Caco-2 (cell line): Measurements from ENCODE around the gene SHFL. TPM values are rescaled to one million over a fixed set of nuclear protein-coding genes. Genes with fewer than 3 reads are reported as not detected.
A peak's percentile ranks its signal among the peaks of the same experiment; 100 is the strongest.

Source experiments
- BruUV-seq: library from RNA; stranded (reverse); fragments of 400-500 nt; replicated peaks from 2 replicates; lab custom pipeline; 2021; lab: Mats Ljungman, UMichigan
- CTCF ChIA-PET: fragments of 300-600 bp; sonication (Branson Sonifier 250); formaldehyde crosslinking; loops from one replicate; lab custom pipeline; 2022; ENCODE audit warnings: antibody characterized with exemption; lab: Charles Lee
- POLR2A ChIA-PET: fragments of 300-600 bp; sonication (Branson Sonifier 250); formaldehyde crosslinking; loops from one replicate; lab custom pipeline; 2022; ENCODE audit warnings: antibody characterized with exemption; lab: Charles Lee
- DNase-seq, 2 experiments: peaks; one replicate each; pipeline versions ENCODE4 v3.0.0 to v3.0.0-alpha.2; 2020 to 2022
- H3K27me3 ChIP-seq: replicated peaks from 2 replicates; pipeline ENCODE4 v1.6.0; 2011; ENCODE audit warnings: low read length; ENCODE audit not compliant: control insufficient read depth, insufficient read depth
- H3K36me3 ChIP-seq: 2 replicates; pipeline ENCODE4 v1.5.1; 2011; ENCODE audit warnings: low read length; ENCODE audit not compliant: control insufficient read depth, insufficient read depth
- H3K4me1 ChIP-seq: fragments of 250-450 bp; sonication (Bioruptor Pico); 2 replicates; pipeline ENCODE4 v1.5.1; 2020; ENCODE audit warnings: mild to moderate bottlenecking
- H3K4me3 ChIP-seq: 2 replicates; pipeline ENCODE4 v1.5.1; 2011; ENCODE audit warnings: low read depth, mild to moderate bottlenecking, control low read depth, low read length
- H3K9me3 ChIP-seq: fragments of 250-450 bp; sonication (Bioruptor Pico); 2 replicates; pipeline ENCODE4 v1.5.1; 2020; ENCODE audit warnings: mild to moderate bottlenecking, moderate library complexity
- H3K27ac Mint-ChIP-seq: one replicate; pipeline ENCODE4 v1.8.0; 2022; ENCODE audit warnings: mixed read lengths; ENCODE audit not compliant: unreplicated experiment
- H3K27me3 Mint-ChIP-seq: one replicate; pipeline ENCODE4 v1.8.0; 2022; ENCODE audit warnings: mixed read lengths; ENCODE audit not compliant: insufficient read depth, unreplicated experiment
- H3K36me3 Mint-ChIP-seq: one replicate; pipeline ENCODE4 v1.8.0; 2022; ENCODE audit warnings: mild to moderate bottlenecking, mixed read lengths; ENCODE audit not compliant: insufficient read depth, unreplicated experiment
- H3K4me1 Mint-ChIP-seq: one replicate; pipeline ENCODE4 v1.8.0; 2022; ENCODE audit warnings: low read depth, mixed read lengths; ENCODE audit not compliant: unreplicated experiment
- H3K4me3 Mint-ChIP-seq: one replicate; pipeline ENCODE4 v1.8.0; 2022; ENCODE audit warnings: mild to moderate bottlenecking, moderate library complexity, mixed read lengths; ENCODE audit not compliant: unreplicated experiment
- H3K9me3 Mint-ChIP-seq: one replicate; pipeline ENCODE4 v1.8.0; 2022; ENCODE audit warnings: mixed read lengths; ENCODE audit not compliant: unreplicated experiment
- intact Hi-C: fragments of 100-400 bp; cut with micrococcal nuclease; formaldehyde crosslinking; loops from one replicate; pipeline ENCODE4 v1.10.0; 2022; ENCODE audit not compliant: unreplicated experiment
- total RNA-seq: library from RNA; stranded (reverse); gene quantifications from 2 replicates; pipeline ENCODE4 v1.2.3, GENCODE V29; 2022
- TF ChIP-seq, protein P1 (sequence below), 2 experiments: fragments of 200-600 bp in 1 of 2; IDR thresholded peaks; 1 replicate in 1 of 2; 2 replicates in 1 of 2; pipeline versions ENCODE4 v1.5.1 to v1.8.0; 2011 to 2022; ENCODE audit warnings: antibody characterized with exemption in 1 of 2, control low read depth in 1 of 2, inconsistent platforms in 1 of 2, low read depth in 1 of 2, low read length in 1 of 2, mild to moderate bottlenecking in 1 of 2, moderate library complexity in 1 of 2; ENCODE audit not compliant: insufficient read depth in 1 of 2, severe bottlenecking in 1 of 2, unreplicated experiment in 1 of 2

Gene SHFL
- total RNA-seq, 1 experiment from 2014 or later: 6.2 TPM

GRCh38 chr19:10106100-10106936, 20.2 kb downstream of the SHFL start, which contains the start of gene PPAN:
Gene PPAN (plus strand): TSS chr19:10106362. CDS start chr19:10106395, 33 bp downstream.
- no peaks in the 10 kb centered on the region for H3K9me3 ChIP-seq
- TF ChIP-seq, protein P1, sequence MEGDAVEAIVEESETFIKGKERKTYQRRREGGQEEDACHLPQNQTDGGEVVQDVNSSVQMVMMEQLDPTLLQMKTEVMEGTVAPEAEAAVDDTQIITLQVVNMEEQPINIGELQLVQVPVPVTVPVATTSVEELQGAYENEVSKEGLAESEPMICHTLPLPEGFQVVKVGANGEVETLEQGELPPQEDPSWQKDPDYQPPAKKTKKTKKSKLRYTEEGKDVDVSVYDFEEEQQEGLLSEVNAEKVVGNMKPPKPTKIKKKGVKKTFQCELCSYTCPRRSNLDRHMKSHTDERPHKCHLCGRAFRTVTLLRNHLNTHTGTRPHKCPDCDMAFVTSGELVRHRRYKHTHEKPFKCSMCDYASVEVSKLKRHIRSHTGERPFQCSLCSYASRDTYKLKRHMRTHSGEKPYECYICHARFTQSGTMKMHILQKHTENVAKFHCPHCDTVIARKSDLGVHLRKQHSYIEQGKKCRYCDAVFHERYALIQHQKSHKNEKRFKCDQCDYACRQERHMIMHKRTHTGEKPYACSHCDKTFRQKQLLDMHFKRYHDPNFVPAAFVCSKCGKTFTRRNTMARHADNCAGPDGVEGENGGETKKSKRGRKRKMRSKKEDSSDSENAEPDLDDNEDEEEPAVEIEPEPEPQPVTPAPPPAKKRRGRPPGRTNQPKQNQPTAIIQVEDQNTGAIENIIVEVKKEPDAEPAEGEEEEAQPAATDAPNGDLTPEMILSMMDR (IDR thresholded peaks at IDR 0.05; ENCODE audit: insufficient read depth in 1 of 2, low read depth in 1 of 2, low read length in 1 of 2, severe bottlenecking in 1 of 2, unreplicated experiment in 1 of 2): no peak
- peaks cover 55% of the 10 kb centered on the region for H3K36me3 Mint-ChIP-seq
- CTCF ChIA-PET: interaction anchor here (0.6 to 1.0 kb wide), 2 partner anchors 10 to 145 kb away, joined by 3 to 10 read pairs; no protein-coding TSS in a partner anchor
- intact Hi-C loops: loop anchor here (1.0 kb wide), 1 partner anchor 10 kb away; no protein-coding TSS in a partner anchor
- peak within 1 kb of the TSS; percentile 85 for H3K27ac Mint-ChIP-seq
- no TSS peak for BruUV-seq
- H3K4me1 Mint-ChIP-seq: peaks cover 11% of the 10 kb centered on the region
- peak within 1 kb of the TSS; percentile 92 for H3K4me3 ChIP-seq
- peak within 1 kb of the TSS; percentile 87 for H3K4me3 Mint-ChIP-seq
- H3K9me3 Mint-ChIP-seq: no peaks in the 10 kb centered on the region
- H3K27me3 ChIP-seq: no peaks in the 10 kb centered on the region
- POLR2A ChIA-PET: interaction anchor here (0.7 to 1.5 kb wide), 2 partner anchors 10 to 275 kb away, joined by 5 to 22 read pairs; partner anchors contain the start of gene TYK2
- DNase-seq: peak; percentile 97 to 98
- H3K27me3 Mint-ChIP-seq: no peaks in the 10 kb centered on the region
- no peaks in the 10 kb centered on the region; the same call in 1 of the 2 replicates for H3K4me1 ChIP-seq
- H3K36me3 ChIP-seq: peaks cover 2% of the 10 kb centered on the region; the same call in 1 of the 2 replicates

DNA sequence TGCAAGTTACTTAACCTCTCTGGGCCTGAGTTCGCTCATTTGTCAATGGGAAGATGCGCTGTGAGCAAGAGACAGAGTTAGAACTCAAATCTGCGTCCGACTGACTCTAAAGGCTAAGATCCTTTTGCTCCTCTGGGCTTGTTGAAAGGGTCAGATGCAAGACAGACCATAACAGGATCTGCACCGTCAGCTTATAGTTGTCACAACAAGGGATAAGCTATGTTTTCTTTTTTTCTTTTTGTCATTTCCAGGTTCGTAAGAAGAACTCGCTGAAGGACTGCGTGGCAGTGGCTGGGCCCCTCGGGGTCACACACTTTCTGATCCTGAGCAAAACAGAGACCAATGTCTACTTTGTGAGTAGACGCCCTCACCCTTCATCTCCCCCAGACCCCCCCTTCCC, 21.1 kb downstream of the SHFL start:
- Histone ChIP-seq H3K27me3 (no peaks in the 10 kb centered on the region), H3K4me1 (no peaks in the 10 kb centered on the region; the same call in 1 of the 2 replicates), H3K4me3 (peak overlapping the region; percentile 92), H3K9me3 (no peaks in the 10 kb centered on the region), H3K36me3 (peaks cover 2% of the 10 kb centered on the region; the same call in 1 of the 2 replicates)
- peaks cover 64% of the 10 kb centered on the region for H3K36me3 Mint-ChIP-seq
- intact Hi-C loops: no loop called here
- BruUV-seq: no TSS peak
- POLR2A ChIA-PET: no interaction called here
- no peak for DNase-seq
- peak overlapping the region; percentile 87 for H3K4me3 Mint-ChIP-seq
- no peaks in the 10 kb centered on the region for H3K27me3 Mint-ChIP-seq
- peaks cover 11% of the 10 kb centered on the region for H3K4me1 Mint-ChIP-seq
- H3K27ac Mint-ChIP-seq: peak overlapping the region; percentile 85
- TF ChIP-seq, protein P1 (IDR thresholded peaks at IDR 0.05; ENCODE audit: insufficient read depth in 1 of 2, low read depth in 1 of 2, low read length in 1 of 2, severe bottlenecking in 1 of 2, unreplicated experiment in 1 of 2): no peak
- no peaks in the 10 kb centered on the region for H3K9me3 Mint-ChIP-seq
- CTCF ChIA-PET: interaction anchor here (0.6 kb wide), 1 partner anchor 152 kb away, joined by 3 read pairs; no protein-coding TSS in a partner anchor

GRCh38 chr19:10107817-10108367, 21.8 kb downstream of the SHFL start:
- Histone ChIP-seq H3K27me3 (no peaks in the 10 kb centered on the region), H3K4me1 (no peaks in the 10 kb centered on the region; the same call in 1 of the 2 replicates), H3K4me3 (no peak overlapping the region), H3K36me3 (peaks cover 2% of the 10 kb centered on the region; the same call in 1 of the 2 replicates), H3K9me3 (no peaks in the 10 kb centered on the region)
- Mint-ChIP-seq H3K27me3 (no peaks in the 10 kb centered on the region), H3K36me3 (peaks cover 71% of the 10 kb centered on the region), H3K4me1 (peaks cover 11% of the 10 kb centered on the region), H3K9me3 (no peaks in the 10 kb centered on the region), H3K4me3 (peak overlapping the region; percentile 87), H3K27ac (peak overlapping the region; percentile 85)
- BruUV-seq: no TSS peak
- ChIA-PET POLR2A (no interaction called here), CTCF (interaction anchor here (0.6 kb wide), 1 partner anchor 151 kb away, joined by 3 read pairs; no protein-coding TSS in a partner anchor)
- no peak for DNase-seq
- intact Hi-C loops: no loop called here
- TF ChIP-seq, protein P1 (IDR thresholded peaks at IDR 0.05; ENCODE audit: insufficient read depth in 1 of 2, low read depth in 1 of 2, low read length in 1 of 2, severe bottlenecking in 1 of 2, unreplicated experiment in 1 of 2): no peak
